HG02840 (cell line): Measurements from ENCODE around the gene KIF23.
"Not testable (repeated sequence)": the region's sequence is repeated elsewhere in the genome, so short reads cannot be mapped to it uniquely, and the experiment has no call there.

ENCODE experiments used
- ATAC-seq: cut with Tn5 transposase; IDR thresholded peaks from one replicate; pipeline ENCODE4 v1.9.1; 2021; ENCODE audit warnings: mild to moderate bottlenecking, moderate library complexity, moderate number of reproducible peaks; ENCODE audit not compliant: unreplicated experiment, low FRiP score

KIF23 gene

DNA sequence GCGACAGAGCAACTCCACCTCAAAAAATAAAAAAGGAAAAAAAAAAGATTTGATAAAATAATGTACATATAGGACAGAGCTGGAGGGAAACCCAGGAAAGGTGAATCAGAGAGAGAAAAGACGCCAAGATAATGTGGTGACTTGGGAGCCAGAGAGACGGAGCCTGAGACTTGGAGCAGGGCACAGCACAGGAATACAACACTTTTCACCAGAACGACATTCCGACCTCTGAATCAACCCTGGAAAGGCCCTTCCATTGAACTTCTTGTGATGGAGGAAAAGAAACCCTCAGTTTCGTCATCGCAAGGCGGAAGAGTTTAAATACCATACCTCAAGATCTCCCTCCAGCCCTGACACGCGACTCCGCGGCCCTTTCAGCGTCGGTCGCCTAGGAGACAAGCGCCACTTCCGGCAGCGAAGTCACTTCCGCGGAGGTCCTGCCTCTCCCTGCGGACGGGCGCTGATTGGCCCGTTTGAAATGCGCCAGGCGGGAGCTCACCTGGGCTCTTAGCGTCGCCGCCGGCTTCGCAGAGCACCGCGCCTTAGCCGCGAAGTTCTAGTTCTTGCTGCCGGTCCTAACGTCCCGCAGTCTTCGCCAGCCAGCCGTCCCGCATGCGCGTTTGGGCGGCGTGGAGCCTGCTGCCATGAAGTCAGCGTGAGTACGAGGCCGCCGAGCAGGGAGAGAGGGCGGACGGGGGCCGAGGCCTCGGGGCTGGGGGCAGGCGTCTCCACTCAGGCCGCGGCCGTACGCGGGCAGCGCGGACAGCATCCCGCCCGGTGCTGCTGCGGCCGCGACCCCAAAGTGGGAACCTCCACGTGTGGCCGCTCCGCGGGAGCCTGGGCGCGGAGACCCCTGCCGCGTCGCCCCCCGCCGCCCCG is at the start of gene KIF23:
Gene KIF23, plus strand, starts transcription at position 528 of the 879 bp plus-strand sequence. Its CDS starts 117 bp downstream, at position 645.
- ATAC-seq, result peak; percentile 92

- no peak for ATAC-seq
These were observed 46.9 kb upstream of the KIF23 start for GRCh38 chr15:69367236-69367635.

DNA sequence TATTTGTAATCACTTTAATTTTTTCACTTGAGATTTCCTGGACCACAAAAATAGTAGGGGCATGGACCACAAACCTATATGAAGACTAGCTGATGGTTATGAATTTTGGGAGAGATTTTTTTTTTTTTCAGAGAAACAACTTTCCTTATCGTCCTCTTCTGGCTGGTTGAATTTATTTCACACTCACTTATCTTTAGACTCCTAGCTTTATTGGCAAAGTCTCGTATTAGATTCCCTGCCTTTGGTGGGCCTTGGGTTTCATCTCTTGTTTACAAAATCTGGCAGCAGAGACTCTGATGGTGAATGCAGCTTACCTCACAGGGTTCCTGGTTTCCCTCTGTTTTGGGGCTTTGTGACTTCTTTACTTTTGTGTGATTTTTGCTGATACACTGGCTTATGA is 44.5 kb upstream of the KIF23 start:
- no peak for ATAC-seq

- ATAC-seq, result no peak
These were observed 40.7 kb upstream of the KIF23 start for GRCh38 chr15:69373406-69373805.

GRCh38 chr15:69375151-69375790 is 38.9 kb upstream of the KIF23 start:
- ATAC-seq, result no peak

- no peak for ATAC-seq
These were observed 36.8 kb upstream of the KIF23 start for GRCh38 chr15:69377216-69377970.

DNA sequence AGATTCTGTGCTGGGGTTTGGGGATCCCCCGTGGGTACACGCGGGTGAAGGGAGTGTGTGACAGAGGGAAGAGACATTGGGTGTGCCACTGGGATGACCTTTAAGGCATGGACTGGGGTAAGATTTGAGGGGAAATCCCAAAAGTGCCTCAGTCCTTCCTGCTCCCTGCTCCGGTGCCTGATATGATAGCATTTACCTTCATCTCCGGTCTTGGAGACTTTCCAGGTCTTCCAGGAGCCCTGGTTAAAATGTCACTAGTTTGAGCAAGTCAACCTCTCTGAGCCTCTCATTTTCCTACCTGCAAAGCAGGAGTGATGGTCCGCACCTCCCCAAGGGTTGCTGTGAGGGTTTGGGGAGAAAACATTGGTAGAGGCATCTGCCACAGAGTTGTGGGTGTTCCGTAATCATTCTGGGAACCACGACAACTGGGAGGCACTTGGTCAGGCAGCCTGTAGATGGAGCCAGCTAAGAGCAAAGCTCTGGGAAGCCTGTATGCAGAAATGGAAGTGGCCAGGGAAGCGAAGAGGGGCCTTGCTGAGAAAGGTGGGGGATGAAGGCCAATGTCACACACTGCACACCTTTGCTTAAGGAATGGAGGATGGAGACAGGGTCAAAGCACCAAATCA is 33.9 kb upstream of the KIF23 start:
- ATAC-seq, result no peak

DNA sequence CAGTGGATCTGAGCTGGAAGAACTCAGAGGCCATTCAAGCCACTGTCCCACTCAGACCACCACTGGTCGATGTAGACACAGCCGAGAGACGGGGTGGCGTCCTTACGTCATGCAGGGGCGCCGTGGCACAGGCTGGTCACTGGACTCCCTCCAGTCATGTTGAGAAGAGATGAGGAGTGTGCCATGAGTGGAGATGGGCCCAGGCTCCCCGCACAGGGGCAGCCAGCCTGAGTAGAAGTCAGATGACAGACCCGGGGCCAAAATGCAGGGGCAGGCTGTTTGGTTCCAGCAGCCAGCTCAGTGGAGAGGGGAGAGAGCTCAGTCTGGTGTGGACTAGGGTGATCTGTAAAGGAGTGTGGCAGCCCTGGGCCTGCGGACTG is 33.4 kb upstream of the KIF23 start:
- no peak for ATAC-seq

DNA sequence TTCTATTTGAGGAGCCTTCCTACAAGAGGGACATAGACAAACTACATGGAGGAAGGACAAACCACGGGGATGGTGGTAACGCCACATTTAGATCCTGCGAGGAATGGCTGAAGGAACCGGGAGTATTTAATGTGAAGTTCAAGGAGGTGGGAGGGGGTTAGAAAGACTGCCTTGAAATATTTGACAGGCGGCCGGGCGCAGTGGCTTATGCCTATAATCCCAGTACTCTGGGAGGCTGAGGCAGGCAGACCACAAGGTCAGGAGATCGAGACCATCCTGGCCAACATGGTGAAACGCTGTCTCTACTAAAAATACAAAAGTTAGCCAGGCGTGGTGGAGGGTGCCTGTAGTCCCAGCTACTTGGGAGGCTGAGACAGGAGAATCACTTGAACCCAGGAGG is 32.0 kb upstream of the KIF23 start:
- not testable (repeated sequence) for ATAC-seq

DNA sequence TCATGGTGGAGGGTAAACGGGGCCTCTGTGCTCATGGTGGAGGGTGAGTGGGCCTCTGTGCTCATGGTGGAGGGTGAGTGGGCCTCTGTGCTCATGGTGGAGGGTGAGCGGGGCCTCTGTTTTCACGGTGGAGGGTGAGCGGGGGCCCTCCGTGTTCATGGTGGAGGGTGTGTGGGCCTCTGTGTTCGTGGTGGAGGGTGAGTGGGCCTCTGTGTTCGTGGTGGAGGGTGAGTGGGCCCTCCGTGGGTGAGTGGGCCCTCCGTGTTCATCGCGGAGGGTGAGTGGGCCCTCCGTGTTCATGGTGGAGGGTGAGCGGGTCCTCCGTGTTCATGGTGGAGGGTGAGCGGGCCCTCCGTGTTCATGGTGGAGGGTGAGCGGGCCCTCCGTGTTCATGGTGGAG is 30.1 kb upstream of the KIF23 start:
- ATAC-seq, result not testable (repeated sequence)

DNA sequence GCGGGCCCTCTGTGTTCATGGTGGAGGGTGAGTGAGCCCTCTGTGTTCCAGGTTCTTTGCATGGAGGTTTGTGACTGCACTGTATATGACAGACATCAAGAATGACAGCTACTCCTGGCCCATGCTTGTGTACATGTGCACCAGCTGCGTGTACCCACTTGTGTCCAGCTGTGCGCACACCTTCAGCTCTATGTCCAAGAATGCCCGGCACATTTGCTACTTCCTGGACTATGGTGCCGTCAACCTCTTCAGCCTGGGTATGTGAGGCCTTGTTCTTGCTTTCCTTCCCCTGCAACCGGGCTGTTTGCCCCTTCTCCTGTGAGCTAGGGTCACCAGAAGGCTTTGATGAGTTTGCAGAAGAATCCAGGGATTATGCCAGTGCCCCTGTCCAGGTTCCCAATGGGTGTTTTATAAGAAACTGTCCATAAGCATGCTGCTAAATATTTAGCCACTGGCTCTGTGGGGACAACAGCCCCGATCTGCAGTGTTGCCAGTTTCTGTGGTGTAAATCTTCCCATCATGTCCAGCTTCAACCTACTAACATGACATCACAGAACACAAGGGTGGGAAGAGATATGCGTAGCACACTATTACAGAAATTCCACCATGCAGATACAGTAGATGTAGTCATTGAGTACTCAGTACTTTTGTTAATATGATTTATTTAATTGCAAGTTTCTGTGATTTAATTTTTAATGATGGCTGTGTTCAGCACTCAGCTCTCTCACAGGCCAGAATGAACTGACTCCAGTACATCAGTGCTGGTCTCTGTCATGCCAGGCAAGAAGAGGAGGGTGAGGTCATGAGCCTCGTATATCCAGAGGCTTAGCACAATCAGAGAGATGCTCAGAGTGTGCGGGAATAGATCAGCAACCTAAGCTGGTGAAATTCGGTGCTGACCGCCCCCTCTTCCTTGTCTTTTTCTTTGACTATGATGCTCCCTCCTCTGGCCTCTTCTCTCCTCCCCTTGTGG is 29.2 kb upstream of the KIF23 start:
- ATAC-seq, result no peak

GRCh38 chr15:69385831-69386230 is 28.3 kb upstream of the KIF23 start:
- no peak for ATAC-seq

DNA sequence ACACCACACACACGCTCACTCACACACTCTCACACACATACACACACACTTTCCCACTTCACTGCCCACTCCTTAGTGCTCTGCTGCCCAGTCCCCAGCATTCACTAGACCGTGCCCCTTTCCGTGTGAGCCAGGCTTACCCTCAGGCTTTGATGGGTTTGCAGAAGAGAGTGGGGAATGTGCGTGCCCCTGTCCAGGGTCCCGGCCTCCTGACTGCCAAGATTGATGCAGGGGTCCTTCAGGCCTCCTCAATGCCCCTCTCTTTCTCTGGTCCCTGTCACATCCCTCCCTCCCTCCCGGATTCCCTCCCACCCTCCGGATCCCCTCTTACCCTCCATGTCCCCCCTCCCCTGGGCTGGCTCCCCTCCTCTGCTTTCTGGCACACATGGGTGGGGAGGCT is 27.9 kb upstream of the KIF23 start:
- ATAC-seq, result no peak

DNA sequence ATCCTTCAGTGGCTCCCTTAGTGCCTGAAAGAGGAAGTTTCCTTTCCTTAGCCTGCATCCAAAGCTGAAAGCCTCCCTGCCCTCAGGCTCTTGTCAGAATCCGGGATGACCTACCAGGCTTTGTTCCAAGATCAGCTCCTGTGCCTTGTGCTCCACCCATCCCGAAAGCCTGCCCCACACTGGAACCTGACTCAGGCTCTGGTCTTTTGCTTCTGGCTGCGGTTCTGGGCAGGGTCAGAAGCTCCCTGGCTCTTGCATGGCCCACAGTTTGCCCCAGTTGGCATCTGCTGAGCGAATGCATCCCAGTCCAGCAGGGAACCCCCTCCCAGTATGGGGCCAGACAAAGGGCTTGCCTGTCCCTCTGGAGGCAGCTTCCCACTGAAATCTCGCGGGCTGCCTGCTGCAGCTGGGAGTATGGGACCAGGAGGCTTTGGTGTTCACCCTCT is 25.9 kb upstream of the KIF23 start:
- ATAC-seq, result no peak

DNA sequence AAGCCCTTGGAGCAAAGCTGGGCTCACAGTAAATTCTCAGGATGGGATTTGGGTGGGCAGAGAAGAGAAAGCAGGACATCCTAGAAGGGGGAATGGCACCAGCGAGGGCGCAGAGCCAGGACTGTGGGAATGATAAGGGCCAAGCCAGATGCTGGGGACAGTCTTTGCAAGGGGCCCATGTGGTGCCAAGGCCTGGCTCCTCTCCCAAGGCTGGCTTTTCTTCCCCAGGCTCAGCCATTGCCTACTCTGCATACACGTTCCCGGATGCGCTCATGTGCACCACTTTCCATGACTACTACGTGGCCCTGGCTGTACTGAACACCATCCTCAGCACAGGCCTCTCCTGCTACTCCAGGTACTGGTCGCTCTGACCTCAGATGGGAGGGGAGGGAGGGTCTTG is 24.7 kb upstream of the KIF23 start:
- no peak for ATAC-seq

GRCh38 chr15:69390575-69390974 is 23.6 kb upstream of the KIF23 start:
- ATAC-seq, result no peak

- no peak for ATAC-seq
These were observed 22.9 kb upstream of the KIF23 start for GRCh38 chr15:69391046-69391757.

DNA sequence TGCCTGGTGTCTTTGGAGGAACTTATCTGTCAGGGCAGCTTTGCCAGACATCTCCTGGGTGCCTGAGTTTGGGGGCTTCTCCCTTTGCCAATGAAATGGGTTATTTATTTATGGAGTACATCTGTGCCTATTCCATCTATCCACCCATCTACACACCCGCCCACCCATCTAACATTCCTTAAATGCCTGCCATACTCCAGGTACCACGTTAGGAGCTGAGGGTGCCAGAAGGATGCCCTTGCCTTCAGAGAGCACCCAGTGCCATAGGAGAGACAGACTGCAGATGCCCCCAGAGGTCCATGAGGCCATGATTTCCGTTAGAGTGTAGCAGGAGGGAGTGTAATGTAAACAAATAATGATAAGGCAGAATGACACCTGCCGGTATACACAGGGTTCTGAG is 21.8 kb upstream of the KIF23 start:
- ATAC-seq, result no peak
